ENCODE measurements around the gene CTIF. TPM values are rescaled to one million over a fixed set of nuclear protein-coding genes. Genes with fewer than 3 reads are reported as not detected.
A peak's percentile ranks its signal among the peaks of the same experiment; 100 is the strongest.

Gene CTIF
- polyA plus RNA-seq, 1 of the 3 experiments (the other 2 are of a cell fraction), result 47.2 TPM

GRCh38 chr18:48850822-48851598 is 312.2 kb downstream of the CTIF start:
- WGBS (ENCODE audit: low lambda C conversion rate), result 85% methylated on average over 16 of the region's 17 CpGs
- Histone ChIP-seq H3K9ac (no peak overlapping the region), H3K9me2 (no peaks in the 10 kb centered on the region), H3K27ac (ENCODE audit: low read depth in 2 of 2, low read length in 1 of 2) (peak overlapping the region; percentile 35 to 50; a peak in 3 of 4 replicates), H2AFZ (ENCODE audit: low read depth) (no peak overlapping the region), H3K4me2 (peak overlapping the region; percentile 13; the same call in 1 of the 2 replicates), H3K9me3 (no peaks in the 10 kb centered on the region), H3K4me1 (ENCODE audit: control insufficient read depth in 1 of 2, insufficient read depth in 2 of 2, low read depth in 1 of 2, low read length in 1 of 2) (peaks cover 20 to 50% of the 10 kb centered on the region in 2 experiments; a peak in 3 of 4 replicates), H3F3A (replicated peaks; ENCODE audit: insufficient read depth) (no peaks in the 10 kb centered on the region), H3K4me3 (ENCODE audit: low read depth in 2 of 2, low read length in 1 of 2) (no peak overlapping the region), H3K27me3 (ENCODE audit: insufficient read depth) (no peaks in the 10 kb centered on the region), H3K36me3 (replicated peaks in 1 of 2; ENCODE audit: control insufficient read depth in 1 of 2, insufficient read depth in 2 of 2, low read length in 1 of 2) (peaks cover 2 to 4% of the 10 kb centered on the region in 2 experiments), H3K79me2 (ENCODE audit: insufficient read depth) (peaks cover 5% of the 10 kb centered on the region), H4K20me1 (ENCODE audit: insufficient read depth) (no peaks in the 10 kb centered on the region)
- no peak for DNase-seq
- POLR2A ChIA-PET, result no interaction called here
- CTCF ChIA-PET, result interaction anchor here (0.6 to 1.1 kb wide), 2 partner anchors 74 to 95 kb away, joined by 3 to 4 read pairs; no protein-coding TSS in a partner anchor
- TF ChIP-seq EP300 (IDR thresholded peaks at IDR 0.05; ENCODE audit: borderline replicate concordance in 1 of 2, low read depth in 1 of 2, low read length in 1 of 2) (no peak), GABPA (IDR thresholded peaks at IDR 0.05; ENCODE audit: low read depth) (no peak), TCF12 (IDR thresholded peaks at IDR 0.05) (peak; percentile 36; the same call in 1 of the 2 replicates), RFX5 (IDR thresholded peaks at IDR 0.05; ENCODE audit: low read length) (no peak)

GRCh38 chr18:48851599-48851960 is 312.7 kb downstream of the CTIF start:
- H3K27ac ChIP-seq (ENCODE audit: low read depth in 2 of 2, low read length in 1 of 2), result peak overlapping the region in 1 of 2 experiments; percentile 50; a peak in 2 of 4 replicates
- H3K9me3 ChIP-seq, result no peaks in the 10 kb centered on the region
- no peaks in the 10 kb centered on the region for H3K27me3 ChIP-seq (ENCODE audit: insufficient read depth)
- no peak overlapping the region for H2AFZ ChIP-seq (ENCODE audit: low read depth)
- no peak overlapping the region for H3K4me3 ChIP-seq (ENCODE audit: low read depth in 2 of 2, low read length in 1 of 2)
- no peak for TF ChIP-seq TCF12 (IDR thresholded peaks at IDR 0.05)
- TF ChIP-seq POLR2AphosphoS5 (IDR thresholded peaks at IDR 0.05; ENCODE audit: low read depth, low read length), result no peak
- no peak for TF ChIP-seq ZBTB33 (IDR thresholded peaks at IDR 0.05; ENCODE audit: borderline replicate concordance, low read depth)
- no peak for TF ChIP-seq TAF1 (IDR thresholded peaks at IDR 0.05; ENCODE audit: borderline replicate concordance, low read depth, low read length)
- TF ChIP-seq EP300 (IDR thresholded peaks at IDR 0.05; ENCODE audit: borderline replicate concordance in 1 of 2, low read depth in 1 of 2, low read length in 1 of 2), result no peak
- TF ChIP-seq IRF3 (IDR thresholded peaks at IDR 0.05; ENCODE audit: low read depth, low read length), result no peak
- no peak for TF ChIP-seq USF1 (IDR thresholded peaks at IDR 0.05; ENCODE audit: borderline replicate concordance, low read depth)
- TF ChIP-seq GABPA (IDR thresholded peaks at IDR 0.05; ENCODE audit: low read depth), result no peak
- no peak for TF ChIP-seq MXI1 (IDR thresholded peaks at IDR 0.05; ENCODE audit: low read depth, low read length)
- no peak for TF ChIP-seq RXRA (IDR thresholded peaks at IDR 0.05; ENCODE audit: borderline replicate concordance, low read depth)
- TF ChIP-seq JUND (IDR thresholded peaks at IDR 0.05), result no peak
- no peak for TF ChIP-seq SMC3 (IDR thresholded peaks at IDR 0.05; ENCODE audit: low read depth, low read length)
- no peak for TF ChIP-seq MEF2A (IDR thresholded peaks at IDR 0.05; ENCODE audit: borderline replicate concordance, low read depth)
- no peak for TF ChIP-seq RAD21 (IDR thresholded peaks at IDR 0.05; ENCODE audit: low read length)
- H3K9ac ChIP-seq, result no peak overlapping the region
- H3F3A ChIP-seq (replicated peaks; ENCODE audit: insufficient read depth), result no peaks in the 10 kb centered on the region
- H3K4me1 ChIP-seq (ENCODE audit: control insufficient read depth in 1 of 2, insufficient read depth in 2 of 2, low read depth in 1 of 2, low read length in 1 of 2), result peaks cover 20 to 50% of the 10 kb centered on the region in 2 experiments; a peak in 3 of 4 replicates
- peaks cover 5% of the 10 kb centered on the region for H3K79me2 ChIP-seq (ENCODE audit: insufficient read depth)
- DNase-seq, result peak; percentile 66
- H4K20me1 ChIP-seq (ENCODE audit: insufficient read depth), result no peaks in the 10 kb centered on the region
- H3K9me2 ChIP-seq, result no peaks in the 10 kb centered on the region
- ChIA-PET CTCF (interaction anchor here (1.1 kb wide), 1 partner anchor 74 kb away, joined by 4 read pairs; no protein-coding TSS in a partner anchor), POLR2A (no interaction called here)
- peaks cover 2 to 4% of the 10 kb centered on the region in 2 experiments for H3K36me3 ChIP-seq (replicated peaks in 1 of 2; ENCODE audit: control insufficient read depth in 1 of 2, insufficient read depth in 2 of 2, low read length in 1 of 2)
- H3K4me2 ChIP-seq, result no peak overlapping the region
- 87% methylated on average over 6 of the region's 7 CpGs for whole genome bisulfite sequencing (ENCODE audit: low lambda C conversion rate)

Measured in SK-N-SH (cell line).